Measurements from ENCODE around the gene AGBL2. TPM values are rescaled to one million over a fixed set of nuclear protein-coding genes. Genes with fewer than 3 reads are reported as not detected.

Gene AGBL2
- total RNA-seq: 6.4 and 9.4 TPM in 2 replicates

DNA sequence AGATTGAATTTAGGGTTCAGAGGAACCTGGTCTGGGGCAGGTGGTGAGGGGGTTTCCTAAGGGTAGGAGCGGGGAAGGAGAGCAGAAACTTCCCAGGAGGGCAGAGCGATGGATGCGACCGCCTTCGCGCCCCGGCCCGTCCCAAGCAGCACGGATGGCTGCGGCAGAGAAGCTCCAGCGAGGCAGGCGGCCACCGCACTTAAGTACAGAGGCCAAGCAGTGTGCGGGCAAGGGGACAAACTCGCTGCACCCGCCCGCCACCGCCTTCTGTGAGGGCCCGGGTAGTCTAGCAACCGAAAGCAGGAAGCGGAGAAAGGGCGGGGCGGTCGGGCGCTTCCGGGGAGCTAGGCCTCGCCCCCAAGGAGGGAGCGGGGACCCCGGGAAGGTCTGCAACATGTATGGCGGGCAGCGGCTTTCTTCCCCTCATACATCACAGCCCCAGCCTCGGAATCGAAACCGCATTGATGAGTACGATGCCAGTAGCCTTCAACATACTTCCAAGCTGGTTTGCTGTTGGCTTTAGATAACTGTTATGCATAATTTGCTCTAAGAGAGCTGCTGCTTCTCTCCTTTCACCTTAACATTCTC, at the start of gene AGBL2:
Gene AGBL2 (minus strand): TSS at position 288 of the 588 bp plus-strand sequence. CDS start 719 bp downstream, outside the sequence.

DNA sequence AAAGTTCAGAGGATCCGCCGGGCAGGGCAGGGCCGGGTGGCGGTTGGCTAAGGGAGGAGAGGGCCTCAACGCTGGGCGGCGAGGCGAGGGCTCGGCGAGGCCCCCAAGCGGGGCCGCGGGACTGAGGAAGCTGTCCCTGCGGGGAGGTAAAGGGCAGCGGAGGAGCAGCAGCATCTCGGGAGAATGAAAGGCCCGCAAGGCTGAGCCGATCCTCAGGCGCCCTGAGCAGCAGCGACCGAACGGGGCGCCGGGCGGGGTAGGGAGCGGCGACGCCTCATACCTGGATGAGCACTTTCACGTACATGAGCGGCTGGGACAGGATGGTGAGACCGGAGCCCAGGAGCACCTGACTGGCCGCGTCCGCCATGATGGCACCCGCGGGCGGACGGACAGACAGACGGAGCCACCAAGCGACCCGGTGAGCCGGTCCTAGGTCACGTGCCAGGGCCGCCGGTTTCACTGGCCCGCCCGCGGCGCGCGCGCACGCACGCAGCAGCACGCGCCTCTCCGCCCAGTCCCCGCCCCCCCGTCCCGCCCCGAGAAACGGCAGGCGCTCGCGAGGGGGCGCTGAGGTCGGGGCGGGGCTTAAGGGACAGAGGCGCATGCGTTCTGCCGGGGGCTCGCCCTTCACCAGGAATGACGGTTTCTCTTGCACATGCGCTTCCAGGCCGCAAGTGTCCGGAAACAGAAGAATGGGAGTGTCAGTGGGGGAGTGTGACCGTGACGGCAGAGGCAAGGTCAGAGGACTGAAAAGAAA, 72.9 kb downstream of the AGBL2 start, which contains the start of gene MTCH2:
Gene MTCH2 (minus strand): TSS at position 461 of the 757 bp plus-strand sequence. CDS start 94 bp downstream, at position 367.

Small RNA genes within 50 kb of the gene (small RNA-seq; reads per million reads assigned to genes)
- gene RF00019: not detected

Other genes starting within 250 kb of the AGBL2 start
- gene CELF1, start 162.2 kb downstream of the AGBL2 start, total RNA-seq: 84.4 and 123 TPM in 2 replicates
- gene PTPMT1, start 149.8 kb downstream of the AGBL2 start, total RNA-seq: 38.1 and 79.4 TPM in 2 replicates
- gene KBTBD4, start 136.4 kb downstream of the AGBL2 start, total RNA-seq: 20.4 and 34.4 TPM in 2 replicates
- 53.0 and 71.9 TPM in 2 replicates for gene NDUFS3, start 136.3 kb downstream of the AGBL2 start, total RNA-seq
- gene FAM180B, start 128.7 kb downstream of the AGBL2 start, total RNA-seq: under 0.01 TPM in 1 of 2 replicates, not detected in the other
- 2.0 and 3.6 TPM in 2 replicates for gene C1QTNF4, start 121.0 kb downstream of the AGBL2 start, total RNA-seq
- 41.2 and 117 TPM in 2 replicates for gene MTCH2, start 72.8 kb downstream of the AGBL2 start, total RNA-seq
- 54.8 and 109 TPM in 2 replicates for gene FNBP4, start 52.0 kb upstream of the AGBL2 start, total RNA-seq
- 28.7 and 35.6 TPM in 2 replicates for gene NUP160, start 133.0 kb upstream of the AGBL2 start, total RNA-seq

Data from placental epithelial cell (primary cell).